HEK293T (cell line): ENCODE results near the gene LRRC72.

Source experiments
- CTBP1 ChIP-seq: fragments of 450-650 bp; IDR thresholded peaks from 2 replicates; pipeline ENCODE4 v1.6.1; 2016; ENCODE audit warnings: borderline replicate concordance
- ELF4 ChIP-seq: fragments of 450-650 bp; IDR thresholded peaks from 2 replicates; pipeline ENCODE4 v1.6.1; 2017; ENCODE audit warnings: antibody characterized with exemption
- FOXK2 ChIP-seq: fragments of 450-650 bp; IDR thresholded peaks from 2 replicates; pipeline ENCODE4 v1.6.1; 2016; ENCODE audit warnings: mild to moderate bottlenecking
- FOXM1 ChIP-seq: fragments of 450-650 bp; IDR thresholded peaks from 2 replicates; pipeline ENCODE4 v1.6.1; 2017; ENCODE audit warnings: mild to moderate bottlenecking, borderline replicate concordance
- L3MBTL2 ChIP-seq: fragments of 450-650 bp; conservative IDR thresholded peaks from 2 replicates; pipeline ENCODE4 v1.6.1; 2016; ENCODE audit warnings: mild to moderate bottlenecking
- NFRKB ChIP-seq: fragments of 450-650 bp; IDR thresholded peaks from 2 replicates; pipeline ENCODE4 v1.6.1; 2016; ENCODE audit warnings: mild to moderate bottlenecking, moderate library complexity
- ZNF384 ChIP-seq: fragments of 450-650 bp; IDR thresholded peaks from 2 replicates; pipeline ENCODE4 v1.6.1; 2016

- no peak for TF ChIP-seq ZNF384
- no peak for TF ChIP-seq NFRKB
- TF ChIP-seq L3MBTL2, result no peak
- TF ChIP-seq FOXK2, result no peak
- TF ChIP-seq FOXM1, result no peak
- TF ChIP-seq ELF4, result no peak
- TF ChIP-seq CTBP1, result no peak
Observed at GRCh38 chr7:16626388-16626787, 99.8 kb downstream of the LRRC72 start.
